Thymus (tissue), 11 donors: Measurements from ENCODE around the gene CPN2. TPM values are rescaled to one million over a fixed set of nuclear protein-coding genes. Genes with fewer than 3 reads are reported as not detected.

ENCODE experiments used
- DNase-seq, 9 donors: peaks; one replicate each; pipeline ENCODE4 v3.0.0-alpha.2; 2013; ENCODE audit warnings: low spot score in 9 of 9, low read depth in 6 of 9, missing footprints in 1 of 9
- H3K27ac ChIP-seq, 2 donors: one replicate each; pipeline ENCODE4 v1.5.1; 2013; ENCODE audit warnings: control low read depth in 1 of 2, low read depth in 1 of 2, low read length in 1 of 2, mild to moderate bottlenecking in 1 of 2, moderate library complexity in 1 of 2
- H3K27me3 ChIP-seq, 2 donors: one replicate each; pipeline ENCODE4 v1.5.1; 2013; ENCODE audit warnings: low read length in 1 of 2; ENCODE audit not compliant: control insufficient read depth in 2 of 2, insufficient read depth in 1 of 2
- H3K36me3 ChIP-seq, 2 donors: one replicate each; pipeline ENCODE4 v1.5.1; 2013; ENCODE audit warnings: low read length in 1 of 2, mild to moderate bottlenecking in 1 of 2, moderate library complexity in 1 of 2; ENCODE audit not compliant: control insufficient read depth in 2 of 2, insufficient read depth in 2 of 2
- H3K4me1 ChIP-seq, 2 donors: one replicate each; pipeline ENCODE4 v1.5.1; 2013; ENCODE audit warnings: low read length in 2 of 2; ENCODE audit not compliant: control insufficient read depth in 2 of 2, insufficient read depth in 2 of 2
- H3K4me3 ChIP-seq, 2 donors: one replicate each; pipeline ENCODE4 v1.5.1; 2013; ENCODE audit warnings: low read length in 2 of 2, control low read depth in 1 of 2, mild to moderate bottlenecking in 1 of 2
- H3K9me3 ChIP-seq, 2 donors: one replicate each; pipeline ENCODE4 v1.5.1; 2013; ENCODE audit warnings: low read length in 1 of 2, mild to moderate bottlenecking in 1 of 2; ENCODE audit not compliant: control insufficient read depth in 2 of 2, insufficient read depth in 1 of 2
- WGBS: extraction: QIAGEN DNeasy Blood & Tissue Kit; methylation state at CpG from one replicate; pipeline ENCODE4 v1.1.7; 2013; 5-methylcytosine and 5-hydroxymethylcytosine counted together
- polyA plus RNA-seq: library from polyadenylated mRNA; stranded (reverse); fragments of 200-250 nt; gene quantifications from one replicate; pipeline ENCODE4 v1.2.3, GENCODE V29; 2013
- total RNA-seq: library from RNA; stranded (reverse); fragments of 120-200 nt; gene quantifications from one replicate; pipeline ENCODE4 v1.2.4, GENCODE V29; 2013
- donor health status: healthy.

CPN2 gene
- total and polyA plus RNA-seq, 2 donors: 0.05 to 0.07 TPM

- H3K27ac ChIP-seq: no peak overlapping the region
- 99% methylated on average over 6 of the region's 6 CpGs for WGBS
- DNase-seq: no peak
- peaks cover 2 to 22% of the 10 kb centered on the region in 2 donors for H3K9me3 ChIP-seq
- H3K36me3 ChIP-seq: no peaks in the 10 kb centered on the region
- H3K27me3 ChIP-seq: peaks cover 14 to 74% of the 10 kb centered on the region in 2 donors
- no peak overlapping the region for H3K4me3 ChIP-seq
- peaks cover 9 to 47% of the 10 kb centered on the region in 2 donors for H3K4me1 ChIP-seq
Measured at GRCh38 chr3:194300936-194301335, 50.2 kb downstream of the CPN2 start.

- Histone ChIP-seq H3K4me3 (no peak overlapping the region), H3K27me3 (peaks cover 14 to 72% of the 10 kb centered on the region in 2 donors), H3K4me1 (peaks cover 3 to 42% of the 10 kb centered on the region in 2 donors), H3K36me3 (no peaks in the 10 kb centered on the region), H3K9me3 (peaks cover 2 to 22% of the 10 kb centered on the region in 2 donors), H3K27ac (no peak overlapping the region)
- 57% methylated on average over 13 of the region's 13 CpGs for WGBS
- DNase-seq: no peak
Measured at GRCh38 chr3:194300382-194300758, 50.8 kb downstream of the CPN2 start.

DNA sequence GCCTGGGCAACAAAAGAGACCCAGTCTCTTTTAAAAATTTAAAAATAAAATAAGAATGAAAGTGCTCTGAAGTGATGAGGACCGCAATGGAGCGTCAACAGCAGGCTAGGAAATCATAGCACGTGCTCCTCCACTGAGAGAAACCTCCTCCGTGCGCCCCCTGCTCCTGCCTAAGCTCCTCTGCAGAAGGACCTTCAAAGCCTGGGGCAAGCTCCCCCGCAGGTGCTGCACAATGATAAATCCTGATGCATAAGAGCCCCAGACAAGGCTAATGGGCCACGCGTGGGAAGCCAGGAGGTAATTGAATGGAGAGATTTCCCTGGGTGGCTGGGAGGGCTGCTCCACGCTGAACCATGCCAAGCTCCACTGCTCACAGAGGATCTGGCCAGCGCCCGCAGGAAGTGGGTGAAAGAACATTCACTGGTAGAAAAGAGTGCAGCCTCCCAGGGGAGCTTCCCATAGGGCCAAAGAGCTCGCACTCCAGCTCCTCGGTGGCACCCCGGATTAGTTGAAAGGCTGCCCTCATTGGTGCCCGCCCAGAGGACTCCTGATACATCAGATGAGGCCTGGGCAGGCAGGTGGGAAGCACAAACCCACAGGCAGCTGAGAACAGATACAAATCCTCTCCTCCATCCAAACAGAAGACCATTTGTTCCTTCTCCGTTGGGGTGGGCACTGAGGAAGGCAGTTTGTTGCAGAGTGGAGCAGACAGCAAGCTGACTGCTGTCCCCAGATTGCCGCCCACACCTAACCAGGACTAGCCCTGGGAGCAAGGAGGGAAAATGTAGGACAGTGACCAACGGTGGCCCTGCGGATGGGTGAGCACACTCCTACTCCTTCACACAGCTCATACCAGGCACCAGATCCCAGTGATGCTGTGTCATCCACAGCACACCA lies 52.5 kb downstream of the CPN2 start:
- H3K9me3 ChIP-seq: peaks cover 0 to 7% of the 10 kb centered on the region in 2 donors
- peaks cover 0 to 28% of the 10 kb centered on the region in 2 donors for H3K4me1 ChIP-seq
- no peak for DNase-seq
- WGBS: 90% methylated on average over 19 of the region's 19 CpGs
- no peak overlapping the region for H3K4me3 ChIP-seq
- H3K27me3 ChIP-seq: peaks cover 9 to 62% of the 10 kb centered on the region in 2 donors
- no peak overlapping the region for H3K27ac ChIP-seq
- H3K36me3 ChIP-seq: no peaks in the 10 kb centered on the region

- H3K4me1 ChIP-seq: peaks cover 0 to 28% of the 10 kb centered on the region in 2 donors
- H3K9me3 ChIP-seq: peaks cover 0 to 13% of the 10 kb centered on the region in 2 donors
- peaks cover 2 to 52% of the 10 kb centered on the region in 2 donors for H3K27me3 ChIP-seq
- WGBS: 59% methylated on average over 47 of the region's 47 CpGs
- H3K4me3 ChIP-seq: no peak overlapping the region
- H3K27ac ChIP-seq: no peak overlapping the region
- no peak for DNase-seq
- no peaks in the 10 kb centered on the region for H3K36me3 ChIP-seq
Measured at GRCh38 chr3:194296454-194297263, 54.5 kb downstream of the CPN2 start.

DNA sequence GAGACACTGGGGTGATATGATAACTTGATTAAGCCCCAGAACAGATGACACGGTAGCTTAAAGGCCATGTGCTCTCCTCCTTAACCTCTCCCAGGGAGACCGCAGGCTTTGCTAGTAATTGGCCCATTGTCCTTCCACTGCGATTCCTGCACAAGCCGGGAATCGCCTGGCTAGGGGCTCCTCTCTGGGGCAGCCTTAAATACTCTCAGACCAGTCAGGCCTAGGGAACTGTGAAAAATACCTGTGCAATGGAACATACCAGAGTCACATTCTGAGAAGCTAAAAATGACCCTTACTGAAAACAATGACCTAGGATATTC lies 56.3 kb downstream of the CPN2 start:
- H3K4me3 ChIP-seq: no peak overlapping the region
- 99% methylated on average over 5 of the region's 5 CpGs for WGBS
- no peak for DNase-seq
- no peak overlapping the region for H3K27ac ChIP-seq
- H3K9me3 ChIP-seq: peaks cover 0 to 13% of the 10 kb centered on the region in 2 donors
- peaks cover 0 to 21% of the 10 kb centered on the region in 2 donors for H3K4me1 ChIP-seq
- peaks cover 2 to 42% of the 10 kb centered on the region in 2 donors for H3K27me3 ChIP-seq
- no peaks in the 10 kb centered on the region for H3K36me3 ChIP-seq

- 96% methylated on average over 10 of the region's 10 CpGs for WGBS
- Histone ChIP-seq H3K36me3 (no peaks in the 10 kb centered on the region), H3K4me3 (no peak overlapping the region), H3K4me1 (peaks cover 0 to 19% of the 10 kb centered on the region in 2 donors), H3K27me3 (peaks cover 2 to 42% of the 10 kb centered on the region in 2 donors), H3K27ac (no peak overlapping the region), H3K9me3 (peaks cover 0 to 13% of the 10 kb centered on the region in 2 donors)
- no peak for DNase-seq
Measured at GRCh38 chr3:194294199-194294894, 56.8 kb downstream of the CPN2 start.

GRCh38 chr3:194293546-194294198 lies 57.5 kb downstream of the CPN2 start:
- Histone ChIP-seq H3K27me3 (peaks cover 2 to 38% of the 10 kb centered on the region in 2 donors), H3K9me3 (peaks cover 0 to 13% of the 10 kb centered on the region in 2 donors), H3K36me3 (no peaks in the 10 kb centered on the region), H3K4me1 (peaks cover 0 to 13% of the 10 kb centered on the region in 2 donors), H3K4me3 (no peak overlapping the region), H3K27ac (no peak overlapping the region)
- DNase-seq: no peak
- 98% methylated on average over 2 of the region's 2 CpGs for WGBS

GRCh38 chr3:194292331-194292730 lies 58.8 kb downstream of the CPN2 start:
- no peak for DNase-seq
- 99% methylated on average over 3 of the region's 3 CpGs for WGBS

More at GRCh38 chr3:194292331-194292730, 58.8 kb downstream of the CPN2 start:
- Histone ChIP-seq H3K36me3 (no peaks in the 10 kb centered on the region), H3K27ac (no peak overlapping the region), H3K4me1 (peaks cover 5 to 12% of the 10 kb centered on the region in 2 donors), H3K4me3 (no peak overlapping the region), H3K9me3 (peaks cover 0 to 13% of the 10 kb centered on the region in 2 donors), H3K27me3 (peaks cover 1 to 28% of the 10 kb centered on the region in 2 donors)
